ENCODE measurements around the gene WRAP73.

The WRAP73 gene

DNA sequence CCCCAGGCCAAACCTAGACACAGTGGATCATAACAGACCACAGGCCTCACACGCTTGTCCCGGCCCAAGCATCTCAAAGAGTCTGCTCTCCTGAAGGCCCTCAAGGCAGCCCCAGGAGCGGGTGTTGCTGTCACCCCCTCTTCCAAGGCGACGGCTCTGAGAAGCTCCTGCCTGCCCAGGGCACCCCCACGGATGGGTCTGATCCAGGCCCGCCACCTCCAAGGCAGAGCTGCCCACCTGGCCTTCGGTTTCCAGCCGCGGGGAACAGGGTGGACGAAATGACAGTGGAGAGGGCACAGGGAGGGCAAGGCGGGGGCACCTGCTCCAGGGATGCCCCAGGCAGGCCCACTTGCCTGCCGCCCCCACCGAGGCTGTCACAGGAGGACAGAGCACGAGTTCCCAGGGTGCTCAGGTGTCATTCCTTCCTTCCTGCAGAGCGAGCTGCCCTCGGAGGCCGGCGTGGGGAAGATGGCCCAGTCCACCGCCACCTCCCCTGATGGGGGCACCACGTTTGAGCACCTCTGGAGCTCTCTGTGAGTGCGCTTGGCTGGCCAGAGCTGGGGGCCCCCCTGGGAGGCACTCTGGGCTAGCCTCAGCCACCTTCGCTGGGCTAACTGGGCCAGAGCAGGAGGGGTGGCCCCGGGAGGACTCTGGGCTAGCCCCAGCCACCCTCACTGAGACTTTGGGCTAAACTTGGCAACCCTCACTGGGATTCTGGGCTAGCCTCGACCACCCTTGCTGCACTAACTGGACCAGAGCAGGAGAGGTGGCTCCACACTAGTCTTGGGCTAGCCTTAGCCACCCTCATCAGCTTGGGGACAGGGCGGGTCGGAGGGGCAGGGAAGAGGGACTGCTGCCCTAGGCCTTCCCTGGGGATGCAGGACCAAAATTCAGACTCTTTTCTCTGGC is 32.2 kb upstream of the WRAP73 start:
- no peak for DNase-seq (ENCODE audit: low read depth)

GRCh38 chr1:3681231-3681897 is 31.5 kb upstream of the WRAP73 start:
- DNase-seq (ENCODE audit: low read depth) = no peak

GRCh38 chr1:3680488-3681230 is 30.8 kb upstream of the WRAP73 start:
- no peak for DNase-seq (ENCODE audit: low read depth)

DNA sequence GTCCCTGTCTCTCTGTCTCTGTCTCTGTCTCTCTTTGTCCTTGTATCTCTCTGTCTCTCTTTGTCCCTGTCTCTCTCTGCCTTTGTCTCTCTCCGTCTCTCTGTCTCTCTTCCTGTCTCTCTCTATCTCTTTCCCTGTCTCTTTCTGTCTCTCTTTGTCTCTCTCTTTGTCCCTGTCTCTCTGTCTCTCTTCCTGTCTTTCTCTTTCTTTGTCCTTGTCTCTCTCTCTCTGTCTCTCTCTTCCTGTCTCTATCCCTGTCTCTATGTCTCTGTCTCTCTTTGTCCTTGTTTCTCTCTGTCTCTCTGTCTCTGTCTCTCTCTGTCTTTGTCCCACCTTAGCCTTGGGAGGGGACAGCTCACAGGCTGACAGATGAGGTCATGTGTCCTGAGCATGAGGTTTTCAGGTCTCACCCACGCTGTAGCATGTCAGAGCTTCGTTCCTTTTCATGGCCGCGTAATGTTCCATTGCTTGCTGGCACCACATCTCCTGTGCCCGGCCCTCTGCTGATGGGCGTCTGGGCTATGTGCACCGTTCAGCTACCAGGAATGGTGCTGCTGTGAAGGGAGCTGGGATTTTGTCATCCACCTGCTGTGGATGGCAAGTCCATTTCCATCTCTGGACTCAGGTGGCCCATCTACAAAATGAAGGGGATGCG is 30.0 kb upstream of the WRAP73 start:
- no peak for DNase-seq (ENCODE audit: low read depth)

DNA sequence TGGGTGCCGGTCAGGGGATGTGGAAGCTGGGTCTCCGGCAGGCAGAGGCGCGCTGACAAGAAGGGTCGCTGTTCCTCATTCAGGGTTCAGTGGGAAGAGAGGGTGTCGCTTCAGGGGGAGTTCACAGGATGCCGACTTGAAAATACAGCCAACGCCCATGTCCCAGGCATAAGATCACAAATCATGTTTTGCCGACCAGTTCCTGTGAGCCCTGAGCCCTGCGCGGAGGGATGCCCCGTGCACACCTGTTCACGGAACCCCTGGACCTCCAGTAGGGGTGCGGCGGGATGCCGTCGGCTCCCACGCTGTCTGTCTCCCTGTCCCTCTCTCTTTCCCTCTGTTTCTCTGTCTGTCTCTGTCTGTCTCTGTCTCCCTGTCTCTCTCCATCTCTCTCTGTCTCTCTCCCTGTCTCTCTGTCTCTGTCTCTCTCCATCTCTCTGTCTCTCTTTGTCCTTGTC is 29.2 kb upstream of the WRAP73 start:
- DNase-seq (ENCODE audit: low read depth) = no peak

DNA sequence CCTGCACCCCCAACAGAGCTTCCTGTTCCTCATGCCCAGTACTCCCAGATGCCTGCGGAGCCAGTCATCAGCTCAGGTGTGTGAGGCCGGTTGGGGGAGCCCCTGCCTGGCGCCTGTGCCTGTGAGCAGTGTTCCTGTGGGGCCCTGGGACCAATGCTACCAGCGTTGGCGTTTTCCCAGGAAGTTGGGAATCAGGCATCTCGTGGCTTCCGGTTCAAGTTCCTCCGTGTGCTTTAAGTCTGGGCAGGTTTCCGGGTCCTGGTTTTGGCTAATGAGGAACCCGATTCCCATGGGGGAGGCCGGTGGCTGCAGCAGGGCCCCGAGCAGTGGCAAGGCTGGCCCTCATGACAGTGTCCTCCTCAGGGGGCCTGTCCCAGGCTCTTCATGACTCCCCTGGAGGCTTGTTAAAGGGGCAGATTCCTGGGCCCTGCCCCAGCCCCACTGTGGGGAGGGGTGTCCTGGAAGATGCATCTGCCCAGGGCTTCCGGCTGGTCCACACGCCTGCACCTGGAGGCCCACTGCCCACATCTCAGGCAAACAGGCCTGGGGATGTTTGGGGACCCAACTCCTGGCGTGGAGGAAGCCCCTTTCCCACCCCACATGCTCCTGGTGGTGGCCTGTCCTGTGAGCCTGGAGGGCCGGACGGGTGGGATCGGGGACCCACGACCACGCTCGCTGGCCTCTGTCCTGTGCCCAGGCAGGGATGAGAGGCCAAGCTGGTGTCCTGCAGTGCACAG is 28.6 kb upstream of the WRAP73 start:
- no peak for DNase-seq (ENCODE audit: low read depth)

- no peak for DNase-seq (ENCODE audit: low read depth)
Measured at GRCh38 chr1:3677484-3677883, 27.6 kb upstream of the WRAP73 start.

DNA sequence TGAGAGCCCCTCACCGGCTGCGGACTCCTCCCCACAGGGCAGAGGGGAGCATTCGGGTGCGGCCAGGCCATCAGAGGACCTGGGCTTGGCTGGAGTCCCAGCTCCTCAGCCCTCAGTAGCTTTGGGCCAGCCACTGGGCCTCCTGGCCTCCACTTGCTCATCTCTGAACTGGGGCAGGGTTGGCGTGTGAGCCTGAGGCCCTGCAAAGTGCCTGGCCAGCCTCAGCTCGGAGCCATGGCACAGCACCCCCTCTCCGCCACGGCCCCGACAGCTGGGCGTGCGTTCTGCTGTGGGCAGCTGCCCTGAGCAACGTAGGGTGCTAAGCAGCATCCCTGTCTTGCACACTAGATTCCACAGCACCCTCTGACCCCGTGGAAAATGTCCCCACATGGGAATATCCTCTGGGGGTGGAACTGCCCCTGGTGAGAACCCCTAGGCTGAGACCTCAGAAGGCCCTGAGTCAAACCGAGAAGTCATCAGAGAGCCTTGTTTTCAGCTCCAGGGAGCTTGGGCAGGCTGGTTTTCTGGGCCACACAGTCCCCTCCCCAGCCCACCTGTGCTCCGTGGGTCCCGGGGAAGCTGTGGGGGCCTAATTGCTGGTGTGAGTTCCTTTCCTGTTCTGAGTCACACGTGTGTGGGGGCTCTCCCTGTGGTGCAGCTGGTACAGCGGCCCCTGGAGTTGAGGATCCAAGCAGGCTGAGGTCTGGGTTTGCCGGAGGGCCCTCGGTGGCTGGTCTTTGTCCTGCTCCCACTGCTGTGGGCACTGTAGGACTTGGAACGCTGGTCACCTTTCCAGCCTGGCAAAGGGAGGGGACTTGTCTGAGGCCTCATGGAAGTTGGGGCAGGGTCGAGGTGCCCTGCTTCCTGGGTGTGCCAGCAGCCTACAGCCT is 26.9 kb upstream of the WRAP73 start:
- no peak for DNase-seq (ENCODE audit: low read depth)

GRCh38 chr1:3675436-3675835 is 25.5 kb upstream of the WRAP73 start:
- DNase-seq (ENCODE audit: low read depth) = no peak

GRCh38 chr1:3674100-3675094 is 24.5 kb upstream of the WRAP73 start:
- no peak for DNase-seq (ENCODE audit: low read depth)

DNA sequence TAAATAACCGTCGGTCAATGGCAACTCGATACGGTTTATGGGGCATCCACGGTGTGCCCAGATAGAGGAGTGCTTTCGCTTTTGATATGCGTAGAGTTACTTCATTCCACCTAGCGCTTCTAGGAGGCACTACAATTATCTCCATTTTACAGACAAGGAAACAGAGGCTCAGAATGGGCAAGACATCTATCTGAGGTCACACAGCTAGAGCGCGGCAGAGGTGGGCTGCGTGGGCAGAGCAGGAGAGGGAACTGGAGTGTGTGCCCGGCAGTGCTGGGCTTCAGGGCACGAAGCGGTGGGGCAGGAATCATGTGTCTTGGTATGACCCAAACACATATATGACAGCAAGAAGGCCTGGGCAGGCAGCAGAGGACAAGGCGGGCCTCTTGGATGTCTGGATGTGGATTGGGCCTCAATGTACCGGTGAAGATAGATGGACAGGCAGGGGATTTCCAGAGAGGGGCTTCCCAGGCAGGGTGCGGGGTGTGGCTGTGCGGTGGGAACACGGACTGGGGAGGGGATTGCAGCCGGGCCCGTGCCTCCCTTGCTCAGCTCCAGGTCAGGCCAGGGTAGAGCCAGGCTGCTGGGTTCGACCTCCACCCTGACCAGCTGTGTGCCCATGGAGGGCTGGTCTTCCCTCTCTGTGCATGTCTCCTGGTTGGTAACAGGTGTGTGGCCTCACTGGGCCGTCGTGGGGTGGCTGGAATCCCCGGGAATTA is 23.6 kb upstream of the WRAP73 start:
- DNase-seq (ENCODE audit: low read depth) = no peak

GRCh38 chr1:3672971-3673361 is 23.1 kb upstream of the WRAP73 start:
- no peak for DNase-seq (ENCODE audit: low read depth)

DNA sequence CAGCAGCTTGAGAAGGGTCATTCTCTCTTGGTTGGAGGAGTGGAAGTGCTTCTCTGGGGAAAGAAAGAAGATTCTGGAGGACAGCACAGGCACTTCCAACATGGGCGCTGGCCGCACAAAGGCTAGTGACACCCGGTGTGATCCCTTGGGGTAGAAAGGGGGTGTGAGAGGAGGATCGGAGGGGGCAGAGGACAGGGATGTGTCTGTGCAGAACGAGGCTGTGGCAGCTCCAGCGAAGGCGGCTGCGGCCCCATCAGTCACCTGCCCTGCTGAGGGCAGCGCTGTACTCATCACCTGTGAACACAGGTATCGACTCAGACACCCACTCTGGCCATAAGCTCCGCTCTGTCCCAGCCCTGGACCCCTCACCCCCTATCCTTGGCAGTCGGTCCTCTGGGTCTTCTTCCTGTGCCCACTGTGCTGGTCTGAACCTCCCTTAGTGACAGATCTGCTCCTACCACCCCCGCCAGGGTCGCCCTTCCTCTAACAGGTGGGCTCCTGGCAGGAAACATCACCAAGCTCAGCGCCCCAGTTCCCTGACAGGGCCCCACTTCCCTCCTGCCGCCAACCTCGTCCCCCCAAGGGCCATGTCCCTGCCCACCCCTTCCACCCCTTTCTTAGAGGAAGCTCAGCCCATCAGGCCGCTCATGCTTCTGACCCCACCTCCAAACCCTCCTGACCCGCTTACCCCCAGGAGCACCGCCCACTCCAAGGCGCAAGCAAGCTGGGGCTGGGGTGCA is 22.5 kb upstream of the WRAP73 start:
- DNase-seq (ENCODE audit: low read depth) = no peak

GRCh38 chr1:3671371-3672180 is 21.7 kb upstream of the WRAP73 start:
- no peak for DNase-seq (ENCODE audit: low read depth)

DNA sequence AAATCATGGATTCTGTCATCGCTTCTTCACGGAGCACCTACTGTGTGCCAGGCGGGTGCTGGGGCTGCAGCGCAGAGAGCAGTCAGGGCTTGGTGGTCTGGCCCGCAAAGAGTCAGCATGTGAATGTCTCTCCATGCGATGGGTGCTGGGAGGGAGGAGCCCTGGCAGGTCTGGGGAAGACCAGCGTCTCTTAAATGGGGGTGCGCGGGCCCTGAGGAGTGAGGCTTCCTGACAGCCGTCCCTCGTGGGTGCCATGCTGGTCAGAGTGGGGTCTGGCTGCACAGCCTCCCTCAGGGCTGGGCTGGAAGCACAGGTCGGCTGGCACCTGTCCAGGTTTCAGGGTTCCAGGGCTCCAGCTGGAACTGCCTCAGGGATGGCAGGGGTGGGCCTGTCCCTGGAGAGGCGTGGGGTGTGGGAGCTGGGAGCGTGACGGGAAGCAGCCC is 20.9 kb upstream of the WRAP73 start:
- no peak for DNase-seq (ENCODE audit: low read depth)

DNA sequence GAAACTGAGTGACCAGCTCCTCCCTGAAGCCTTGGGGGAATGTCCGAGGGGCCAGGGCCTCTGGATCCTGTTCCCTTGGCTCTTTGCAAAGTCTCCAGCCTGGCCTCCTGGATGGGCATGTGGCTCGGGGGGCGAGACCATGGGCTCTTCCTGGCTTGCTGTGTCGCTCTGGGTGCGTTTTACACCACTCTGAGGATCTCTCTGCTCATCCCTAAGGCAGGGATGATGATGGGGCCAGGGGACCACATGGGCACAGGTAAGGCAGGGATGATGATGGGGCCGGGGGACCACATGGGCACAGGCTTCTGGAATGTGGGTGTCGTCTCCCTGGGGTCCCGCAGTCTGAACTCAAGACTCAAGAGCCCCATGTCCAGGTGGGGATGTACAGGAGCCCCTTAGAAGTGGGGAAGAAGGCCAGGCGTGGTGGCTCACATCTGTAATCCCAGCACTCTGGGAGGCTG is 20.1 kb upstream of the WRAP73 start:
- no peak for DNase-seq (ENCODE audit: low read depth)

- no peak for DNase-seq (ENCODE audit: low read depth)
Measured at GRCh38 chr1:3669421-3669821, 19.5 kb upstream of the WRAP73 start.

Data from activated T-cell treated with anti-CD3 and anti-CD28 coated beads for 1 hour (primary cell).